ENCODE data around the gene PCDHGA12. TPM values are rescaled to one million over a fixed set of nuclear protein-coding genes. Genes with fewer than 3 reads are reported as not detected.
A peak's percentile ranks its signal among the peaks of the same experiment; 100 is the strongest.

Gene PCDHGA12
- total RNA-seq, 1 donor from 2014 or later = 5.1 TPM

DNA sequence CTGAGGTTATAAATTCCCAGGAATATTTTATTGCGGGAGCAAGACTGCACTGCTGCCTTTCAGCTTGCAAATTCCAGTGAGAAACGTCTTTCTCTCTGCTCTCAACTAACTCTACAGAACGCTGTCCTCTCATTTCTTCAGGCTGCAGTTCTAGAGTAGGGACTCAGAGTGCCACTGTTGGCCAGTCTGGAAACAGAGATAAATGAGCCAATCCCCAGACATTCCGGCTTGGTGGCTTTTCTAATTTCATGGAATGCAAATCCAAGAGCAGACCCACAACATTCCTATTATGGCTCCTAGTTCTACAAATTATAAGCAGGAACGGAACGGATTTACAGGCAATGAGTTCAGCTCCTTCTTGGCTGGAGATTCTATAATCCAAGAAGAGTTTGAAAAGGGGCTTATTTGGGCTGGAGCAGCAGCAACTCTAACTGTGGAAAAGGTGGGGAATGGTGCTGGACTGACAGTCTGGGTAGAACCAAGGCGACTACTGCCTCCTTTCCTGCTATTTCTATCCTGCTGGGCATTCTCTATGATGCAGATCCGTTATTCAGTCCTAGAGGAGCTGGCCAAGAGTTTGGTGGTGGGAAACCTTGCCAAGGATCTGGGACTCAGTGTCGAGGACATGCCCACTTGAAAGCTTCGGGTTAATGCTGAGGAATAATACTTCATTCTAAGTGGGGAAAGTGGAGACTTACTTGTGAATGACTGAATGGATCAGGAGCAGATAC is 9.3 kb downstream of the PCDHGA12 start:
- no peak for DNase-seq (ENCODE audit: low read depth, low spot score)

GRCh38 chr5:141440341-141440740 is 10.0 kb downstream of the PCDHGA12 start:
- DNase-seq (ENCODE audit: low read depth, low spot score) = no peak

DNA sequence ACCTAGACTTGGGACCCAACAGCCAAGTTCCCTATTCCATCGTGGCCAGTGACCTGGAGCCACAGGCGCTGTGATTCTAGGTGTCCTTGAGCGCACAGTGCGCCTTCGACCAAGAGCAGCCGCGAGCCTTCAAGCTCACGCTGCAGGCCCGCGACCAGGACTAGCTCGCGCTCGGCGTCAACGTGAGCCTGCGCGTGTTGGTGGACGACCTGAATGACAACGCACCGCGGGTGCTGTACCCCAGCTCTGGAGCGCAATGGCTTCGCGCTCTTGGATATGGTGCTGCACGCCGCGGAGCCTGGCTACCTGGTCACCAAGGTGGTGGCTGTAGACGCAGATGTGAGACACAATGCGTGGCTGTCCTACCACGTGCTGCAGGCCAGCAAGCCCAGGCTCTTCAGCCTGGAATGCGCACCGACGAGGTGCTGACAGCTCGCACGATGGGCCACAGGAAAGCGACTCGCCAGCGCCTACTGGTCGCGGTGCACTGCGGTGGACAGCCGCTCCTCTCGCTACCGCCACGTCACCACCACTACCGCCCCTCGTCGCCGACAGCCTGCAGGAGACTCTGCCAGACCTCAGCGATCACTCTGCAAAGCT is 11.4 kb downstream of the PCDHGA12 start:
- DNase-seq (ENCODE audit: low read depth, low spot score) = no peak

DNA sequence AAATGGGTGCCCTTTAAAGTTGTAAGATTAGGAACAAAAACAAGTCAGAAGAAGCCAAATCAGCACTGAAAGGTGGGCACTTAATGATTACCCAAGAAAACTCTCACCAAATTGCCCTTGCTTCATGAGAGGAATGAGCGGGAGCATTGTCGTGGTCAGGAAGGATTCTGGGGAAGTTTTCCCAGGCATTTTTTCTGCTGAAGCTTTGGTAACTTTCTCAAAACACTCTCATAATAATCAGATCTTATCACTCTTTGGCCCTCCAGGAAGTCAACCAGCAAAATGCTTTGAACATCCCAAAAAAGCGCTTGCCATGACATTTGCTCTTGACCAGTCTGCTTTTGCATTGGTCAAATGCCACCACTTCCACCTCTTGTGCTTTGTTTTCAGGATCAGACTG is 35.0 kb downstream of the PCDHGA12 start:
- DNase-seq (ENCODE audit: low read depth, low spot score) = no peak

DNA sequence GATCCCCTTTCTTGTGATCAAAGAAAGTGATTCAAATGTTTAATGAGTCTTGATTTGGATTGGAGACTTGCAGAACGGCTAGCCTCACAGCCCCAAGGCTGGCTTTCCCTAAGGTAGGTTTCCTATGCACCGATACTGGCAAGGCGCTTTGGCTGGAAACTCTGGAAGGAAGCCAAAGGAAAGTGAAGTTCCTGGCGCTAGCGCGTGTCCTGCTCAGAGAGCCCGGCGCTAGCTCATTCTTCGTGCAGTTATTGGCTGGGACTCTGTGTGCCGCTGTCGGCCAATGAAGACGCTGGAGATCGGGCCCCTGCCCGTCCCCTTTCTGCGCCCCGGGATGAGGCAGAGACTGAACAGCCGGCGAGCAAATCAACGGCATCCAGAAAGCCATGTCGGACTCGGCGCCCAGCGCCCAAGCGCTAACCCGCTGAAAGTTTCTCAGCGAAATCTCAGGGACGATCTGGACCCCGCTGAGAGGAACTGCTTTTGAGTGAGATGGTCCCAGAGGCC is 45.4 kb downstream of the PCDHGA12 start, which contains the start of gene PCDHGC3:
TSS of gene PCDHGC3 (plus strand) at position 342 of the 507 bp plus-strand sequence. CDS start at position 493, 151 bp downstream.
- DNase-seq (ENCODE audit: low read depth, low spot score) = peak; percentile 81

- DNase-seq (ENCODE audit: low read depth, low spot score) = no peak
These were observed 46.0 kb downstream of the PCDHGA12 start for GRCh38 chr5:141476132-141476911.

GRCh38 chr5:141477044-141477575 is 46.8 kb downstream of the PCDHGA12 start:
- no peak for DNase-seq (ENCODE audit: low read depth, low spot score)

- DNase-seq (ENCODE audit: low read depth, low spot score) = no peak
These were observed 47.5 kb downstream of the PCDHGA12 start for GRCh38 chr5:141477815-141478214.

GRCh38 chr5:141478321-141478945 is 48.1 kb downstream of the PCDHGA12 start:
- no peak for DNase-seq (ENCODE audit: low read depth, low spot score)

GRCh38 chr5:141479776-141480175 is 49.5 kb downstream of the PCDHGA12 start:
- no peak for DNase-seq (ENCODE audit: low read depth, low spot score)

Other genes starting within 250 kb of the PCDHGA12 start
- under 0.01 and 0.13 TPM in 2 replicates for gene PCDHB16, start 248.1 kb upstream of the PCDHGA12 start, total RNA-seq
- 0.04 and 0.07 TPM in 2 replicates for gene PCDHB9, start 243.3 kb upstream of the PCDHGA12 start, total RNA-seq
- gene PCDHB10, start 238.2 kb upstream of the PCDHGA12 start, total RNA-seq = 0.33 and 0.46 TPM in 2 replicates
- 0.13 and 0.25 TPM in 2 replicates for gene PCDHB11, start 230.9 kb upstream of the PCDHGA12 start, total RNA-seq
- 0.21 and 0.33 TPM in 2 replicates for gene PCDHB12, start 221.8 kb upstream of the PCDHGA12 start, total RNA-seq
- gene PCDHB13, start 216.6 kb upstream of the PCDHGA12 start, total RNA-seq = 0.33 and 0.99 TPM in 2 replicates
- gene PCDHB14, start 207.2 kb upstream of the PCDHGA12 start, total RNA-seq = 0.53 and 0.78 TPM in 2 replicates
- 0.26 and 0.95 TPM in 2 replicates for gene PCDHB15, start 185.1 kb upstream of the PCDHGA12 start, total RNA-seq
- gene SLC25A2, start 126.5 kb upstream of the PCDHGA12 start, total RNA-seq = 0.13 and 0.32 TPM in 2 replicates
- 70.7 and 109 TPM in 2 replicates for gene TAF7, start 109.7 kb upstream of the PCDHGA12 start, total RNA-seq
- gene PCDHGA1, start 100.0 kb upstream of the PCDHGA12 start, total RNA-seq = 0.20 and 0.28 TPM in 2 replicates
- gene PCDHGA2, start 91.7 kb upstream of the PCDHGA12 start, total RNA-seq = 0.79 and 0.92 TPM in 2 replicates
- gene PCDHGA3, start 86.7 kb upstream of the PCDHGA12 start, total RNA-seq = 0.21 and 0.26 TPM in 2 replicates
- 0.59 and 0.63 TPM in 2 replicates for gene PCDHGB1, start 80.4 kb upstream of the PCDHGA12 start, total RNA-seq
- 2.0 and 3.5 TPM in 2 replicates for gene PCDHGA4, start 75.5 kb upstream of the PCDHGA12 start, total RNA-seq
- gene PCDHGB2, start 70.5 kb upstream of the PCDHGA12 start, total RNA-seq = 1.3 TPM in 2 replicates
- gene PCDHGA5, start 66.3 kb upstream of the PCDHGA12 start, total RNA-seq = 0.35 and 0.40 TPM in 2 replicates
- gene PCDHGB3, start 60.3 kb upstream of the PCDHGA12 start, total RNA-seq = 1.3 and 1.6 TPM in 2 replicates
- gene PCDHGA6, start 56.6 kb upstream of the PCDHGA12 start, total RNA-seq = 1.3 and 1.4 TPM in 2 replicates
- 0.59 and 0.95 TPM in 2 replicates for gene PCDHGA7, start 47.8 kb upstream of the PCDHGA12 start, total RNA-seq
- 9.3 and 12.4 TPM in 2 replicates for gene PCDHGB4, start 42.8 kb upstream of the PCDHGA12 start, total RNA-seq
- 0.46 and 0.95 TPM in 2 replicates for gene PCDHGA8, start 37.9 kb upstream of the PCDHGA12 start, total RNA-seq
- 8.7 and 12.3 TPM in 2 replicates for gene PCDHGB5, start 32.6 kb upstream of the PCDHGA12 start, total RNA-seq
- 1.2 and 1.8 TPM in 2 replicates for gene PCDHGA9, start 27.7 kb upstream of the PCDHGA12 start, total RNA-seq
- 2.0 and 2.1 TPM in 2 replicates for gene PCDHGB6, start 22.5 kb upstream of the PCDHGA12 start, total RNA-seq
- 3.1 and 4.0 TPM in 2 replicates for gene PCDHGA10, start 17.5 kb upstream of the PCDHGA12 start, total RNA-seq
- 4.8 and 6.1 TPM in 2 replicates for gene PCDHGB7, start 12.8 kb upstream of the PCDHGA12 start, total RNA-seq
- 8.7 and 11.1 TPM in 2 replicates for gene PCDHGA11, start 9.5 kb upstream of the PCDHGA12 start, total RNA-seq
- gene PCDHGC3, start 45.5 kb downstream of the PCDHGA12 start, total RNA-seq = 9.0 and 14.7 TPM in 2 replicates
- 0.40 and 0.95 TPM in 2 replicates for gene PCDHGC4, start 54.5 kb downstream of the PCDHGA12 start, total RNA-seq
- gene PCDHGC5, start 58.6 kb downstream of the PCDHGA12 start, total RNA-seq = 0.33 and 0.53 TPM in 2 replicates
- gene DIAPH1, start 188.5 kb downstream of the PCDHGA12 start, total RNA-seq = 42.7 and 52.6 TPM in 2 replicates
- 44.7 and 57.3 TPM in 2 replicates for gene HDAC3, start 206.3 kb downstream of the PCDHGA12 start, total RNA-seq
- 2.7 and 3.3 TPM in 2 replicates for gene RELL2, start 206.5 kb downstream of the PCDHGA12 start, total RNA-seq
- 20.0 and 22.9 TPM in 2 replicates for gene FCHSD1, start 220.9 kb downstream of the PCDHGA12 start, total RNA-seq

Measured in pulmonary artery endothelial cell (primary cell).